Inflammatory macrophage (primary cell): ENCODE results near the gene KCNJ11.

Experiments used
- DNase-seq, 2 donors: peaks; one replicate each; pipeline ENCODE4 v3.0.0-alpha.2; 2020 to 2022

KCNJ11 gene

GRCh38 chr11:17389957-17390649, 1.6 kb upstream of the KCNJ11 start:
- DNase-seq: no peak

- DNase-seq: peak; percentile 10 to 66
Observed at GRCh38 chr11:17389211-17389956, 925 bp upstream of the KCNJ11 start.

- DNase-seq: peak in 1 of 2 donors; percentile 24
Observed at GRCh38 chr11:17387811-17388210, 648 bp downstream of the KCNJ11 start.

DNA sequence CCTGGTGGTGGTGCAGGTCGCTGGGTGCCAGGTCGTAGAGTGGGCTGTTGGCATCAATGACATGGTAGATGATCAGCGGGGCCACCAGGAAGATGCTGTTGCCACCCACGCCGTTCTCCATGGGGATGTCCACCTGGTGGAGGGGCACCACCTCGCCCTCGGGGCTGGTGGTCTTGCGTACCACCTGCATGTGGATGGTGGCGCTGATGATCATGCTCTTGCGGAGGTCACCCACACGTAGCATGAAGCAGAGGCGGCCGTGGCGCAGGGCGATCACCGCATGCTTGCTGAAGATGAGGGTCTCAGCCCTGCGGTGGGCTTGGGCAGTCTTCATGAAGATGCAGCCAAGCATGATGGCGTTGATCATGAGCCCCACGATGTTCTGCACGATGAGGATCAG, 1.2 kb downstream of the KCNJ11 start:
- no peak for DNase-seq

- peak; percentile 43 to 78 for DNase-seq
Observed at GRCh38 chr11:17386331-17387084, 2.0 kb downstream of the KCNJ11 start.

- no peak for DNase-seq
Observed at GRCh38 chr11:17385926-17386325, 2.5 kb downstream of the KCNJ11 start.

DNA sequence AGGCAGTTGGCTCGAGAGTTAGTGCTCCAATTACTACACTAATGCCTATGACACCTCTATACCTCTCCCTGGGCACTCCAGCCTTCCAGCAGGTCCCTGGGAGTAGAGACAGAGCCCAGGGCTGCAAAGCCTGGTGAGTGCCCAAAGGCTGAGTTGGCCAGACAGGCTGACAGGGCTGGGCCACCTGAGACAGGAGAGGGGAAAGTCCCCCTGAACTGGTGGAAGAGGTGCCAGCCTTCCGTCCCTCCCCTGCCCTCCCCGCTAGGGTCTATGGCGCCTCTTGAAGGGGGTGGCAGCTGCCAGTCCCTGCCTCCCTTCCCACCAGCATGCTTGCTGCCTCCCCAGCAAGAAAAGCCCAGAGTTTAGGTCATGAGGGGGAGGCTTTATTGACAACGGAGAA, 3.0 kb downstream of the KCNJ11 start:
- DNase-seq: no peak

DNA sequence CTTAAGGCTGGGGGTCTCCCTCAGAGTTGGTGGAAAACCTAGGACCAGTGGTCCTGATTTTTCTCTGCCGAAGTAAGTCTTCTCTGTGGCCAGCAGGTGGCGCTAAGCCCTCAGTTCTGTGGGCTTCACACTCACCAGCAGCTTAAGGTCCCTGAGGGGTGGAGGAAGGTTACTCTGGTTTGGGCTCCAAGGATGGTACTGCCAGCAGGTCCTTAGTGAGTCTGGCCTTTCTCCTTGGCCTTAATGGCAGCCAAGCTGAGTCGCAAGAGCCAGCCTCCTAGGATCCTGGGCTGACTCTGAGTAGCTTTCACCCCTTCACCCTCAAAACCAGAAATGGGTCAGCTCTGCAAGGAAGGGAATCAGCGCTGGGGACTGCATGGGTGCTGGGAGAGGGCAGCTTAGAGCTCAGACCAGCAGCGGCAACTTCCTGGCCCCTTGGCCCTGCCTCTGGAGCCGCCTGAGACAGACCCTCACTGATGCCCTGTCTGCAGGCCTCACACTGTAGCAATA, 4.4 kb downstream of the KCNJ11 start:
- DNase-seq: peak; percentile 65 to 72

- peak; percentile 86 to 96 for DNase-seq
Observed at GRCh38 chr11:17383461-17383860, 5.0 kb downstream of the KCNJ11 start.

DNA sequence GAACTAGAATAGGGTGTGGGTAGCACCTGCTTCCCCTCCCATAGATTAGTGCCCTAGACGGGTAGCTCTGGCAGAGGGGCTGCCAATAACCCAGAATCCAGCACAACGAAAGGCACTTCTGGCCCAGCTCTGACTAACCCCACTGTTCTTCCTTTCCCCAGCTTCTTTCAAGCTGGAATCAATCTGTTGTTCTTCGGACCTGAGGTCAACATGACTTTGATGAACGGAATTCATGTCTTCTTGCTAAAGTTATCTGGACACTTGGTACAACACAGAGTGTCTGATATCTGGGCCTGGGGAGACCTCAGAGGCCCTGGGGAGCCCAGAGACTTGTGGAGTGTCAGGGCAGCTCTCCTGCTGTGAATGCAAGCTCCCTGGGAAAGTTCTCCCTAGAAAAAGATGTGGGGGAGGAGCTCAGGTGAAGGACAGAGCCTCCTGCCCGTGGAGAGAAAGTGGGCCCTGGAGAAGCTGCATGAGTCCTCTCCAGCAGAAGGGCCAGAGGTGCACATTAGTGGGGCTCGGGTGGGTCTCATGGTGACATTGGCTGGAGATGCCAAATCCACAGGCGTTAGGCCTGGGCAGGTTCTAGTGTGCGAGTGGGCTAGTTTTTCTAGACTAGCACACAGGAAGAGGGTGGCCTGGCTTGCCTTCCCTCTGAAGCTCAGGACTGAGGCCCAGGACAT, 6.3 kb downstream of the KCNJ11 start:
- no peak for DNase-seq

DNA sequence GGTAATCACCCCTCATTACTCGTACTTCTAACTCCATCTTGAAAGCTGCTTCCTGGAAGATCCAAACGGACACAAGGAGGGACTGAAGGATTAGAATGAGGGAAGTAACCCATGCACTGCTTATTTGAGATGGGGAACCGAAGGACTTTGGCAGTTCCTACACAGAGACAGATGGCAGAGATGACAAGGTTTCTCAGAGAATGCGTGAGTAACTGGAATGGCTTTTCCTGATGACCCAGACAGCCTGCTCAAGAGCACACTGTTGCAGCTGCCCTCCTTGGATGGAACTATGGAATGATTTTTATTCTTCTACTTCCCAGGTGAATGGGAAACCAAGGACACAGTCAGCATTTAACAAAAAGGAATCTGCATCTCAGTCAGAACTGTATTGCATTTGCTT, 7.3 kb downstream of the KCNJ11 start:
- no peak for DNase-seq

GRCh38 chr11:17379383-17380180, 8.9 kb downstream of the KCNJ11 start:
- DNase-seq: no peak

DNA sequence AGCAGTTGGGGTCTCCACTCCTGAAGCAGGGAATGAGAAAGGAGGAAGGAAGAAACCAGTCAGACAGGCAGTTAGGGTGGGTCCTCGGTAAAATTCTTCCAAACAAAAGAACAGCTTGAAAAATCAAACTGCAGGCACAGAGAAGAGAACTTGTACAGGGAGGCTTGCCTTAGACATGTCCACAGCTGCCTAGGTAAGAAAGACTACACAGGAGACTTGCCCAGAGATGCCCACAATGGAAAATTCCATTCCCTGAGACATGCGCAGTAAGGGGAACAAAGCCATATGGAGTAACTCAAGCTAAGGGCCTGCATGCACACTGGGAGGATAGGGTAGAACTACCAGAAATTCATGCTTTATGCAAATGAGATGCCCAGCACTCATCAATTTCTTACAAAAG, 9.8 kb downstream of the KCNJ11 start:
- DNase-seq: no peak

- no peak for DNase-seq
Observed at GRCh38 chr11:17376493-17376892, 12.0 kb downstream of the KCNJ11 start.

DNA sequence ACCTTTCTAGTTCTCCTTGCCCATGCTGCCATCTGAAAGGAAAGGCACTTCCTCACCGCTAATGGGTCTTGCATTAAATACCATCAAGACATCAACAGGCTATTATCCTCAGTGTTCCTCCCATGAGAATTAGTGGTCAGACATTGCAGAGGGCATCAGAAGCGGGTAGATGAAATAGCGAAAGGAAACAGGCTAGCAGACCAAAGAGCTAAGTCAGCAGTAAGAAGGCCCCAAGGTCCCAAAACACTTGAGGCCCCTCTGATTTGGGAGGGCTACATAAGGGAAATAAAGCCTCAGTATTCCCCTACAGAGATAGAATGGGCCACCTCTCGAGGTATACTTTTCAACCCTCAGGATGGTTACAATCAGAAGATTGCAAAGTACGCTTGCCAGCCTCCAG, 12.9 kb downstream of the KCNJ11 start:
- no peak for DNase-seq

- no peak for DNase-seq
Observed at GRCh38 chr11:17371614-17372013, 16.8 kb downstream of the KCNJ11 start.

GRCh38 chr11:17369684-17370243, 18.7 kb downstream of the KCNJ11 start:
- DNase-seq: no peak

- DNase-seq: no peak
Observed at GRCh38 chr11:17369094-17369493, 19.4 kb downstream of the KCNJ11 start.

- DNase-seq: no peak
Observed at GRCh38 chr11:17368551-17368950, 19.9 kb downstream of the KCNJ11 start.

DNA sequence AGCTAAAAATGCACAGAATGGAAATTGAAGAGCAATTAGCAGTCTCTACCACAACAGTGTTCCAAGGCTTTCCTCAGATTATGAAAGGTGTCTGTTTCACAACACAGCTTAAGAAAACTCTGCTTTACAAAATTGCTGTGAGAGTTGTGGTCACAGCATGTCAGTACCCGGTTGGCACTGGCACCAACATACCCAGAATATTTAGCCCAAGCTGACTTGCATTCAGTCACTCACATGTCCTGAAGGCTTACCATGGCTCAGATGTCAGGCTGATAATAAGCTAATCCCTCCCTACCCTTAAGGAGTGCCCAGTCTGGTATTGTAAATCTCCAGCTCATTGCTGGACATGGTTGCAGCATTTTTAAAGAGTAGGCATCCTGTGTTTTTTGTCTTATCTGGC, 22.0 kb downstream of the KCNJ11 start:
- no peak for DNase-seq

- DNase-seq: peak; percentile 81 to 83
Observed at GRCh38 chr11:17354601-17354991, 33.9 kb downstream of the KCNJ11 start.
